ENCODE measurements around the gene MUCL1. TPM values are rescaled to one million over a fixed set of nuclear protein-coding genes. Genes with fewer than 3 reads are reported as not detected.

Gene MUCL1
- polyA plus RNA-seq, 4 donors, result not detected

DNA sequence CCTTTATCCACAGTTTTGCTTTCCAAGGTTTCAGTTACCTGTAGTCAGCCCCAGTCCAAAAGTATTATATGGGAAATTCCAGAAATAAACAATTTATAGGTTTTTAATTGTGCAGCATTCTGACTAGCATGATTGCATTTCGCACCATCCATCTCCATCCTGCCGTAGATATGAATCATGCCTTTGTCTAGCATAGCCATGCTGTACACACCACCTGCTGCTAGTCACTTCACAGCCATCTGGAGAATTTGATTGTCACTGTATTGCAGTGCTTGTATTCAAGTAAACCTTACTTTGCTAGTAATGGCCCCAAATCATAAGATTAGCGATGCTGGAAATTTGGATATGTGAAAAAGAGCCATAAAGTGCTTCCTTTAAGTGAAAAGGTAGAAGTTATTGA lies 36.0 kb downstream of the MUCL1 start:
- no peak for DNase-seq (ENCODE audit: low read depth in 4 of 4, low spot score in 3 of 4)

DNA sequence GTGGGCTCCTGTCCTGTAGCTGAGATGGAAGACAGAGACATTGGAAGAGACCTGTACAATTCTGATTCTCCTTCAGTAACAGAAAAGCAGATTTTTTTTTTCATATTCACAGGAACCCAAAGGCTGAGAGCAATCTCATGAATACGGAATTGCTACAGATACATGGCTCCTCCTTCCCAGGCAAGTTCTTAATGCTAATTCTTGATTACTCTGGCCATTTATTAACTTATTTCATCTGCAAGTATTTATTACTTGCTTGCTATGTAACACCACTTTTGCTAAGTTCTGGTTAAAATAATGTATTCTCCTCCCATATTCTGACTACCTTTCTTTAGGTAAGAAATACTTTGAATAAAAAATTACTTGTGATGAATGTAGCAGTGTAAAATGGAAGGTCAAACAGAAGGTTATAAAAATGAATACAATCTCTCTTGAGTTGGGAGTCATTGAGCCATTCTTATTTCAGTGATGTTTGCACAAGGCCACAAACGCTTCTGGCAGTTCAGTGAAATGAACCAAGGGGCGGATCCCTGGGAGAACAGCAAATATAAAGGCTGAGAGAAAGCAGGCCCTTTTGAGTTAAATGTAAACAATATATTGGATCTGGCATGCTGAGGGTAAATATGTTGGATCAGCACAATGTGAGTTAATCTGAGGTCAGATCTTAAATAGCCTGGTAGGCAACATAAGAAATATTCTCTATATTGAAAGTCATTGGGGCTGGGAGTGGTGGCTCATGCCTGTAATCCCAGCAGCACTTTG lies 37.6 kb downstream of the MUCL1 start:
- DNase-seq (ENCODE audit: low read depth in 4 of 4, low spot score in 3 of 4), result no peak

Other genes starting within 250 kb of the MUCL1 start
- gene LACRT, start 219.6 kb upstream of the MUCL1 start, polyA plus RNA-seq (ENCODE audit: insufficient read length in 4 of 4), result not detected
- not detected for gene DCD, start 206.2 kb upstream of the MUCL1 start, polyA plus RNA-seq (ENCODE audit: insufficient read length in 4 of 4)
- gene TESPA1, start 130.2 kb downstream of the MUCL1 start, polyA plus RNA-seq (ENCODE audit: insufficient read length in 4 of 4), result 1 to 10 TPM in 1 of 4 donors, under 1 TPM in 3; 0.18 to 1.1 (median 0.30) TPM
- not detected for gene NEUROD4, start 165.5 kb downstream of the MUCL1 start, polyA plus RNA-seq (ENCODE audit: insufficient read length in 4 of 4)